Measurements from ENCODE around the gene TMEM212.

TMEM212 gene

GRCh38 chr3:171827385-171827784, 15.8 kb upstream of the TMEM212 start:
- H3K9ac ChIP-seq (ENCODE audit: low read depth, low read length) = no peak overlapping the region
- no peak overlapping the region for H3K4me3 ChIP-seq (ENCODE audit: low read depth, low read length)
- no peaks in the 10 kb centered on the region for H3K9me3 ChIP-seq (ENCODE audit: control insufficient read depth, insufficient read depth, low read length)
- H3K4me1 ChIP-seq (ENCODE audit: control insufficient read depth, insufficient read depth, low read length) = peaks cover 19% of the 10 kb centered on the region
- no peaks in the 10 kb centered on the region for H3K36me3 ChIP-seq (ENCODE audit: control insufficient read depth, insufficient read depth, low read length)
- no peaks in the 10 kb centered on the region for H3K27me3 ChIP-seq (ENCODE audit: control insufficient read depth, insufficient read depth, low read length)
- H3K27ac ChIP-seq (ENCODE audit: low read depth, low read length) = no peak overlapping the region

- H3K27ac ChIP-seq (ENCODE audit: low read depth, low read length) = no peak overlapping the region
These were observed 15.2 kb upstream of the TMEM212 start for GRCh38 chr3:171827836-171828458.

GRCh38 chr3:171828902-171829770, 14.0 kb upstream of the TMEM212 start:
- Histone ChIP-seq H3K4me1 (ENCODE audit: control insufficient read depth, insufficient read depth, low read length) (peaks cover 19% of the 10 kb centered on the region), H3K9ac (ENCODE audit: low read depth, low read length) (no peak overlapping the region), H3K27me3 (ENCODE audit: control insufficient read depth, insufficient read depth, low read length) (no peaks in the 10 kb centered on the region), H3K36me3 (ENCODE audit: control insufficient read depth, insufficient read depth, low read length) (no peaks in the 10 kb centered on the region), H3K27ac (ENCODE audit: low read depth, low read length) (no peak overlapping the region), H3K9me3 (ENCODE audit: control insufficient read depth, insufficient read depth, low read length) (no peaks in the 10 kb centered on the region), H3K4me3 (ENCODE audit: low read depth, low read length) (no peak overlapping the region)

More at GRCh38 chr3:171827836-171828458, 15.2 kb upstream of the TMEM212 start:
- Histone ChIP-seq H3K36me3 (ENCODE audit: control insufficient read depth, insufficient read depth, low read length) (no peaks in the 10 kb centered on the region), H3K4me1 (ENCODE audit: control insufficient read depth, insufficient read depth, low read length) (peaks cover 19% of the 10 kb centered on the region), H3K27me3 (ENCODE audit: control insufficient read depth, insufficient read depth, low read length) (no peaks in the 10 kb centered on the region), H3K9me3 (ENCODE audit: control insufficient read depth, insufficient read depth, low read length) (no peaks in the 10 kb centered on the region), H3K9ac (ENCODE audit: low read depth, low read length) (no peak overlapping the region), H3K4me3 (ENCODE audit: low read depth, low read length) (no peak overlapping the region)

- Histone ChIP-seq H3K4me1 (ENCODE audit: control insufficient read depth, insufficient read depth, low read length) (peaks cover 17% of the 10 kb centered on the region), H3K27ac (ENCODE audit: low read depth, low read length) (no peak overlapping the region)
These were observed 13.2 kb upstream of the TMEM212 start for GRCh38 chr3:171829841-171830517.

GRCh38 chr3:171830518-171830875, 12.7 kb upstream of the TMEM212 start:
- H3K27me3 ChIP-seq (ENCODE audit: control insufficient read depth, insufficient read depth, low read length) = no peaks in the 10 kb centered on the region
- H3K9ac ChIP-seq (ENCODE audit: low read depth, low read length) = no peak overlapping the region
- H3K36me3 ChIP-seq (ENCODE audit: control insufficient read depth, insufficient read depth, low read length) = no peaks in the 10 kb centered on the region
- no peak overlapping the region for H3K4me3 ChIP-seq (ENCODE audit: low read depth, low read length)
- H3K4me1 ChIP-seq (ENCODE audit: control insufficient read depth, insufficient read depth, low read length) = peaks cover 12% of the 10 kb centered on the region
- H3K27ac ChIP-seq (ENCODE audit: low read depth, low read length) = no peak overlapping the region
- H3K9me3 ChIP-seq (ENCODE audit: control insufficient read depth, insufficient read depth, low read length) = no peaks in the 10 kb centered on the region

More at GRCh38 chr3:171829841-171830517, 13.2 kb upstream of the TMEM212 start:
- no peaks in the 10 kb centered on the region for H3K27me3 ChIP-seq (ENCODE audit: control insufficient read depth, insufficient read depth, low read length)
- H3K4me3 ChIP-seq (ENCODE audit: low read depth, low read length) = no peak overlapping the region
- H3K9me3 ChIP-seq (ENCODE audit: control insufficient read depth, insufficient read depth, low read length) = no peaks in the 10 kb centered on the region
- no peaks in the 10 kb centered on the region for H3K36me3 ChIP-seq (ENCODE audit: control insufficient read depth, insufficient read depth, low read length)
- no peak overlapping the region for H3K9ac ChIP-seq (ENCODE audit: low read depth, low read length)

- Histone ChIP-seq H3K27ac (ENCODE audit: low read depth, low read length) (no peak overlapping the region), H3K9ac (ENCODE audit: low read depth, low read length) (no peak overlapping the region), H3K4me1 (ENCODE audit: control insufficient read depth, insufficient read depth, low read length) (peaks cover 8% of the 10 kb centered on the region), H3K27me3 (ENCODE audit: control insufficient read depth, insufficient read depth, low read length) (no peaks in the 10 kb centered on the region), H3K9me3 (ENCODE audit: control insufficient read depth, insufficient read depth, low read length) (no peaks in the 10 kb centered on the region), H3K36me3 (ENCODE audit: control insufficient read depth, insufficient read depth, low read length) (no peaks in the 10 kb centered on the region), H3K4me3 (ENCODE audit: low read depth, low read length) (no peak overlapping the region)
These were observed 11.2 kb upstream of the TMEM212 start for GRCh38 chr3:171831936-171832335.

- H3K9me3 ChIP-seq (ENCODE audit: control insufficient read depth, insufficient read depth, low read length) = no peaks in the 10 kb centered on the region
- H3K36me3 ChIP-seq (ENCODE audit: control insufficient read depth, insufficient read depth, low read length) = no peaks in the 10 kb centered on the region
- H3K4me1 ChIP-seq (ENCODE audit: control insufficient read depth, insufficient read depth, low read length) = peaks cover 8% of the 10 kb centered on the region
- no peaks in the 10 kb centered on the region for H3K27me3 ChIP-seq (ENCODE audit: control insufficient read depth, insufficient read depth, low read length)
- no peak overlapping the region for H3K9ac ChIP-seq (ENCODE audit: low read depth, low read length)
- H3K4me3 ChIP-seq (ENCODE audit: low read depth, low read length) = no peak overlapping the region
- no peak overlapping the region for H3K27ac ChIP-seq (ENCODE audit: low read depth, low read length)
These were observed 10.2 kb upstream of the TMEM212 start for GRCh38 chr3:171832989-171833388.

- H3K9me3 ChIP-seq (ENCODE audit: control insufficient read depth, insufficient read depth, low read length) = no peaks in the 10 kb centered on the region
- H3K27ac ChIP-seq (ENCODE audit: low read depth, low read length) = no peak overlapping the region
- peaks cover 16% of the 10 kb centered on the region for H3K4me1 ChIP-seq (ENCODE audit: control insufficient read depth, insufficient read depth, low read length)
- H3K27me3 ChIP-seq (ENCODE audit: control insufficient read depth, insufficient read depth, low read length) = no peaks in the 10 kb centered on the region
- no peak overlapping the region for H3K9ac ChIP-seq (ENCODE audit: low read depth, low read length)
- H3K36me3 ChIP-seq (ENCODE audit: control insufficient read depth, insufficient read depth, low read length) = no peaks in the 10 kb centered on the region
- no peak overlapping the region for H3K4me3 ChIP-seq (ENCODE audit: low read depth, low read length)
These were observed 9.2 kb upstream of the TMEM212 start for GRCh38 chr3:171833789-171834460.

GRCh38 chr3:171834461-171834801, 8.7 kb upstream of the TMEM212 start:
- H3K9ac ChIP-seq (ENCODE audit: low read depth, low read length) = no peak overlapping the region
- peaks cover 16% of the 10 kb centered on the region for H3K4me1 ChIP-seq (ENCODE audit: control insufficient read depth, insufficient read depth, low read length)
- H3K27ac ChIP-seq (ENCODE audit: low read depth, low read length) = no peak overlapping the region
- no peaks in the 10 kb centered on the region for H3K36me3 ChIP-seq (ENCODE audit: control insufficient read depth, insufficient read depth, low read length)
- H3K27me3 ChIP-seq (ENCODE audit: control insufficient read depth, insufficient read depth, low read length) = no peaks in the 10 kb centered on the region
- no peaks in the 10 kb centered on the region for H3K9me3 ChIP-seq (ENCODE audit: control insufficient read depth, insufficient read depth, low read length)
- H3K4me3 ChIP-seq (ENCODE audit: low read depth, low read length) = no peak overlapping the region

- peaks cover 9% of the 10 kb centered on the region for H3K4me1 ChIP-seq (ENCODE audit: control insufficient read depth, insufficient read depth, low read length)
- no peak overlapping the region for H3K4me3 ChIP-seq (ENCODE audit: low read depth, low read length)
- H3K27ac ChIP-seq (ENCODE audit: low read depth, low read length) = no peak overlapping the region
- H3K27me3 ChIP-seq (ENCODE audit: control insufficient read depth, insufficient read depth, low read length) = no peaks in the 10 kb centered on the region
- H3K36me3 ChIP-seq (ENCODE audit: control insufficient read depth, insufficient read depth, low read length) = no peaks in the 10 kb centered on the region
- H3K9ac ChIP-seq (ENCODE audit: low read depth, low read length) = no peak overlapping the region
- no peaks in the 10 kb centered on the region for H3K9me3 ChIP-seq (ENCODE audit: control insufficient read depth, insufficient read depth, low read length)
These were observed 8.0 kb upstream of the TMEM212 start for GRCh38 chr3:171835116-171835515.

Measured in HUES48 (cell line).